ENCODE results near the gene TBC1D22A.

The TBC1D22A gene

GRCh38 chr22:47000888-47001287 is 238.4 kb downstream of the TBC1D22A start:
- DNase-seq (ENCODE audit: low read depth, low spot score), result no peak
- TF ChIP-seq, protein P1, sequence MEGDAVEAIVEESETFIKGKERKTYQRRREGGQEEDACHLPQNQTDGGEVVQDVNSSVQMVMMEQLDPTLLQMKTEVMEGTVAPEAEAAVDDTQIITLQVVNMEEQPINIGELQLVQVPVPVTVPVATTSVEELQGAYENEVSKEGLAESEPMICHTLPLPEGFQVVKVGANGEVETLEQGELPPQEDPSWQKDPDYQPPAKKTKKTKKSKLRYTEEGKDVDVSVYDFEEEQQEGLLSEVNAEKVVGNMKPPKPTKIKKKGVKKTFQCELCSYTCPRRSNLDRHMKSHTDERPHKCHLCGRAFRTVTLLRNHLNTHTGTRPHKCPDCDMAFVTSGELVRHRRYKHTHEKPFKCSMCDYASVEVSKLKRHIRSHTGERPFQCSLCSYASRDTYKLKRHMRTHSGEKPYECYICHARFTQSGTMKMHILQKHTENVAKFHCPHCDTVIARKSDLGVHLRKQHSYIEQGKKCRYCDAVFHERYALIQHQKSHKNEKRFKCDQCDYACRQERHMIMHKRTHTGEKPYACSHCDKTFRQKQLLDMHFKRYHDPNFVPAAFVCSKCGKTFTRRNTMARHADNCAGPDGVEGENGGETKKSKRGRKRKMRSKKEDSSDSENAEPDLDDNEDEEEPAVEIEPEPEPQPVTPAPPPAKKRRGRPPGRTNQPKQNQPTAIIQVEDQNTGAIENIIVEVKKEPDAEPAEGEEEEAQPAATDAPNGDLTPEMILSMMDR (IDR thresholded peaks at IDR 0.05; ENCODE audit: insufficient read depth, low read length, missing control alignments), result no peak
- no peak overlapping the region for H3K4me3 ChIP-seq (ENCODE audit: low read depth, low read length)
- ChIA-PET CTCF (no interaction called here), POLR2A (no interaction called here)

GRCh38 chr22:47001288-47001687 is 238.8 kb downstream of the TBC1D22A start:
- POLR2A ChIA-PET, result no interaction called here
- DNase-seq (ENCODE audit: low read depth, low spot score), result no peak
- CTCF ChIA-PET, result interaction anchor here (1.1 kb wide), 1 partner anchor 11 kb away, joined by 4 read pairs; no protein-coding TSS in a partner anchor
- TF ChIP-seq, protein P1 (IDR thresholded peaks at IDR 0.05; ENCODE audit: insufficient read depth, low read length, missing control alignments), result no peak
- no peak overlapping the region for H3K4me3 ChIP-seq (ENCODE audit: low read depth, low read length)

- H3K4me3 ChIP-seq (ENCODE audit: low read depth, low read length), result no peak overlapping the region
- CTCF ChIA-PET, result interaction anchor here (1.5 kb wide), 1 partner anchor 157 kb away, joined by 3 read pairs; no protein-coding TSS in a partner anchor
- POLR2A ChIA-PET, result no interaction called here
- TF ChIP-seq, protein P1 (IDR thresholded peaks at IDR 0.05; ENCODE audit: insufficient read depth, low read length, missing control alignments), result no peak
- no peak for DNase-seq (ENCODE audit: low read depth, low spot score)
Measured at GRCh38 chr22:47002692-47003091, 240.2 kb downstream of the TBC1D22A start.

DNA sequence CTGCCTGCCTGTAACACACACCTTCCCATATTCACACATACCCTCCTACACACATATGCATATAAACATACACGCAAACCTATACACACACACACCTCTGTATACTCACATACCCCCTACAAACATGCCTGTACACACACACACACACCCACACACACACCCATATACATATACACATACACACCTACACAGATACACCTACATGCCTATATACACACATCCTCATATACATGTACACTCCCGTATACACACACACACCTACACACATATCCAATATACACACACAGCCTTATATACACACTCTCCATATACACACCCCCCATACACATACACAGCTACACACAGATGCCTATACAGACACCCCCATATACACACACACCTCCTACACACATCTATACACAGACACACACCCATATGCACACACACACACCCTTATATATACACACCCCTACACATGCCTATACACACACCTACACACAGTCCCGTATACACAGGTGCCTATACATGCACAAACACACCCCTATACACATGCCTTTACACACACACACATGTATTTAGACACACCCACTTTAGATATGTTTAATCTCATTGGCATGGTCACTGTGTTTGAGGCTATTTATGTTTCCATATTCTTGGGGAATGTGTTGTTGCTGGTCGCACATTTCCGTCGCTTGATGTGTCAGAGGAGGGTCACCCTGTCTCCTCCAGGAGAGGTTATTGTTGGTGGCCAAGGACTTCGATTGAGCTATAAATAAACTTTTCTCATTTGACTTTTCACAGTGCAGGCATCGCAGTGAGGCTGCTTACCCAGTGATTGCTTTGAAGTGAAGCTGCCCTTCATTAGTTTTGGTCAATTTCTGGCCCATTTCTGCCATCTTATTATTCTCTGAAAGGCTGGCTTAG is 243.3 kb downstream of the TBC1D22A start:
- DNase-seq (ENCODE audit: low read depth, low spot score), result no peak
- ChIA-PET CTCF (no interaction called here), POLR2A (no interaction called here)
- H3K4me3 ChIP-seq (ENCODE audit: low read depth, low read length), result no peak overlapping the region
- TF ChIP-seq, protein P1 (IDR thresholded peaks at IDR 0.05; ENCODE audit: insufficient read depth, low read length, missing control alignments), result no peak

DNA sequence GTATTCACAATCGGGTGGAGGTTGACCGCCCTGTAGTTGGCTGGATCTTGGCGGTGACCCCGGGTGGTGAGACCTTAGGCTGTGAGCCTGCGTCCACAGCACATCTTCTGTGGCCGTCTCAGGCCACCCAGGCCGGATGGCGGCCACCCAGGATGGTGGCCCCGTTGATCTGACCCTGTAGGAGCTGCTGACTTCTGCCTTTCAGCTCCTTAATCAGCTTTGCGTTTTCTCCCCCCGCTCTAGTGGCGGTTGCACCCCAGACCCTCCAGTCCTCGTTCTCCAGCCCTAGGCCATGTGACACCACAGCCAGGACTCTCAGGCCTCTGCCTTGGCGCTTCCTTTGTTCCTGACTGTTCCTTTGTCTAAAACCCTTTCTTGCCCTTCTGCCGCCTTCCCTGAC is 244.0 kb downstream of the TBC1D22A start:
- ChIA-PET POLR2A (no interaction called here), CTCF (no interaction called here)
- H3K4me3 ChIP-seq (ENCODE audit: low read depth, low read length), result no peak overlapping the region
- TF ChIP-seq, protein P1 (IDR thresholded peaks at IDR 0.05; ENCODE audit: insufficient read depth, low read length, missing control alignments), result no peak
- DNase-seq (ENCODE audit: low read depth, low spot score), result no peak

GRCh38 chr22:47006869-47007268 is 244.4 kb downstream of the TBC1D22A start:
- ChIA-PET CTCF (no interaction called here), POLR2A (no interaction called here)
- TF ChIP-seq, protein P1 (IDR thresholded peaks at IDR 0.05; ENCODE audit: insufficient read depth, low read length, missing control alignments), result no peak
- no peak for DNase-seq (ENCODE audit: low read depth, low spot score)
- H3K4me3 ChIP-seq (ENCODE audit: low read depth, low read length), result no peak overlapping the region
